ENCODE results near the gene SORBS2.

- TF ChIP-seq EP300 (IDR thresholded peaks at IDR 0.05; ENCODE audit: borderline replicate concordance in 1 of 2, low read depth in 2 of 2, low read length in 2 of 2): no peak
- TF ChIP-seq TEAD4 (IDR thresholded peaks at IDR 0.05; ENCODE audit: low read depth, low read length): no peak
- TF ChIP-seq CTCF (IDR thresholded peaks at IDR 0.05; ENCODE audit: control extremely low read depth in 1 of 3, insufficient read depth in 1 of 3, low read depth in 1 of 3, low read length in 3 of 3): no peak
- no peak for TF ChIP-seq SP1 (IDR thresholded peaks at IDR 0.05; ENCODE audit: low read depth, low read length)
- no peak for TF ChIP-seq SIN3A (conservative IDR thresholded peaks at IDR 0.05 in 1 of 2, IDR thresholded peaks at IDR 0.05 in 1 of 2; ENCODE audit: low read depth in 1 of 2, low read length in 2 of 2)
- TF ChIP-seq POLR2AphosphoS5 (IDR thresholded peaks at IDR 0.05; ENCODE audit: low read depth, low read length): no peak
- no peak for TF ChIP-seq POLR2A (IDR thresholded peaks at IDR 0.05; ENCODE audit: control extremely low read depth in 1 of 2, low read depth in 2 of 2, low read length in 2 of 2)
- no peak for TF ChIP-seq GABPA (IDR thresholded peaks at IDR 0.05; ENCODE audit: borderline replicate concordance, insufficient read depth, low read length)
- no peak for TF ChIP-seq TAF1 (IDR thresholded peaks at IDR 0.05; ENCODE audit: low read depth, low read length)
- no peak for TF ChIP-seq JUND (IDR thresholded peaks at IDR 0.05; ENCODE audit: low read length)
Measured at GRCh38 chr4:185822791-185823190, 10.8 kb upstream of the SORBS2 start.
